ENCODE measurements around the gene FXYD5.

Gene FXYD5

DNA sequence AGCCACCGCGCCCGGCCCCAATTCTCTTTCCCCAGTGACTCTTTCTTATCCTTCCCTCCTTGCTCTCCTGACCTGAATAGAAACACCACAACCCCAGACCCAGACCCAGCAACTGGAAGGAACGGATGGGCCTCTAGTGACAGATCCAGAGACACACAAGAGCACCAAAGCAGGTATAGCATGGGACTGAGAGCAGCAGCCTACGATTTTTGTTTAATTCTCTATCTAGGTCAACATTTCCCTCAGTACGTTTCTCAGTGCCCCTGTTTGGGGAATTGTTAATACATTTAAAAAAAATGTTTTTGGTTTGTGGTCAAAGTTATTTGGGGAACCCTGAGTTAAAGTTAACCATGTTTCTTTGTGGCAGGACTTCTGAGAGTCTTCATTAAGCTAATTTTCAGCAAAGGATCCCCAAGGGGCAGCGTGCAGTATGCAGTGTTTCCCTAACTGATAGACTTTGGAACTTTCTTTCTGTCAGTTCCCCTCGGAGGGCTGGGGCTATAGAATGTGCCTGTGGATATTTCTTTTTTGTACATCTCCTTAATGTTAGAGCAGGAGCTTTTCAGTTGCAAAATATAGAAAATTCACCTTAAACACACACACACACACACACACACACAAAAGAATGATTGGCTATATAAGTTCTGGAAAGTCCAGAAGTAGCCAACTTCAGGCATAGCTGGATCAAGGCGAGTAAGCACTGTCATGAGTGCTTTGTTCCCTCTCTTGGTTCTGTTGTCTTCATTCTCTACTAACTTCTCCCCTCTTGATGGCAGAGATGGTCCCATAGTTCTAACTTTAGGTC lies 6.3 kb downstream of the FXYD5 start:
- H3K4me3 ChIP-seq (replicated peaks; ENCODE audit: insufficient read depth, low read length): no peak overlapping the region
- H3K27me3 ChIP-seq (ENCODE audit: insufficient read depth, poor library complexity, severe bottlenecking): no peaks in the 10 kb centered on the region
- H3K27ac ChIP-seq (replicated peaks): no peak overlapping the region
- no peak for DNase-seq (ENCODE audit: low read depth in 1 of 2, low spot score in 1 of 2)
- TF ChIP-seq SPI1 (IDR thresholded peaks at IDR 0.05; ENCODE audit: borderline replicate concordance, low read depth): no peak
- TF ChIP-seq GABPA (IDR thresholded peaks at IDR 0.05; ENCODE audit: low read depth): no peak
- TF ChIP-seq, protein P1, sequence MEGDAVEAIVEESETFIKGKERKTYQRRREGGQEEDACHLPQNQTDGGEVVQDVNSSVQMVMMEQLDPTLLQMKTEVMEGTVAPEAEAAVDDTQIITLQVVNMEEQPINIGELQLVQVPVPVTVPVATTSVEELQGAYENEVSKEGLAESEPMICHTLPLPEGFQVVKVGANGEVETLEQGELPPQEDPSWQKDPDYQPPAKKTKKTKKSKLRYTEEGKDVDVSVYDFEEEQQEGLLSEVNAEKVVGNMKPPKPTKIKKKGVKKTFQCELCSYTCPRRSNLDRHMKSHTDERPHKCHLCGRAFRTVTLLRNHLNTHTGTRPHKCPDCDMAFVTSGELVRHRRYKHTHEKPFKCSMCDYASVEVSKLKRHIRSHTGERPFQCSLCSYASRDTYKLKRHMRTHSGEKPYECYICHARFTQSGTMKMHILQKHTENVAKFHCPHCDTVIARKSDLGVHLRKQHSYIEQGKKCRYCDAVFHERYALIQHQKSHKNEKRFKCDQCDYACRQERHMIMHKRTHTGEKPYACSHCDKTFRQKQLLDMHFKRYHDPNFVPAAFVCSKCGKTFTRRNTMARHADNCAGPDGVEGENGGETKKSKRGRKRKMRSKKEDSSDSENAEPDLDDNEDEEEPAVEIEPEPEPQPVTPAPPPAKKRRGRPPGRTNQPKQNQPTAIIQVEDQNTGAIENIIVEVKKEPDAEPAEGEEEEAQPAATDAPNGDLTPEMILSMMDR (IDR thresholded peaks at IDR 0.05; ENCODE audit: insufficient read depth, low read length): no peak

DNA sequence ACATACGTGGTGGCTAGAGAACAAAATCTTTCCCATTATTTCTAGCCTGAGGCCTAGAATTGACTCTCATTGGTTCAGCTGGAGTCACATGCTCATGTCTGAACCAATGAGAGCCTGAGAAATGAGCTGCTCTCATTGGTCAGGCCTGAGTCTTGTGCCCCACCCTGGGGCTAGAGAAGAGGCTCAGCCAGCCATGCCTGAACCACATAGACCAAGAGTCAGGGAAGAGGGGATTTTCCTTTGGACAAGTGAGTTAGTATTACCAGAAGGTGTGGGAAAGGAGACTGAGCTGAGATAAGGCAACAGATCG lies 6.9 kb downstream of the FXYD5 start:
- TF ChIP-seq, protein P2, sequence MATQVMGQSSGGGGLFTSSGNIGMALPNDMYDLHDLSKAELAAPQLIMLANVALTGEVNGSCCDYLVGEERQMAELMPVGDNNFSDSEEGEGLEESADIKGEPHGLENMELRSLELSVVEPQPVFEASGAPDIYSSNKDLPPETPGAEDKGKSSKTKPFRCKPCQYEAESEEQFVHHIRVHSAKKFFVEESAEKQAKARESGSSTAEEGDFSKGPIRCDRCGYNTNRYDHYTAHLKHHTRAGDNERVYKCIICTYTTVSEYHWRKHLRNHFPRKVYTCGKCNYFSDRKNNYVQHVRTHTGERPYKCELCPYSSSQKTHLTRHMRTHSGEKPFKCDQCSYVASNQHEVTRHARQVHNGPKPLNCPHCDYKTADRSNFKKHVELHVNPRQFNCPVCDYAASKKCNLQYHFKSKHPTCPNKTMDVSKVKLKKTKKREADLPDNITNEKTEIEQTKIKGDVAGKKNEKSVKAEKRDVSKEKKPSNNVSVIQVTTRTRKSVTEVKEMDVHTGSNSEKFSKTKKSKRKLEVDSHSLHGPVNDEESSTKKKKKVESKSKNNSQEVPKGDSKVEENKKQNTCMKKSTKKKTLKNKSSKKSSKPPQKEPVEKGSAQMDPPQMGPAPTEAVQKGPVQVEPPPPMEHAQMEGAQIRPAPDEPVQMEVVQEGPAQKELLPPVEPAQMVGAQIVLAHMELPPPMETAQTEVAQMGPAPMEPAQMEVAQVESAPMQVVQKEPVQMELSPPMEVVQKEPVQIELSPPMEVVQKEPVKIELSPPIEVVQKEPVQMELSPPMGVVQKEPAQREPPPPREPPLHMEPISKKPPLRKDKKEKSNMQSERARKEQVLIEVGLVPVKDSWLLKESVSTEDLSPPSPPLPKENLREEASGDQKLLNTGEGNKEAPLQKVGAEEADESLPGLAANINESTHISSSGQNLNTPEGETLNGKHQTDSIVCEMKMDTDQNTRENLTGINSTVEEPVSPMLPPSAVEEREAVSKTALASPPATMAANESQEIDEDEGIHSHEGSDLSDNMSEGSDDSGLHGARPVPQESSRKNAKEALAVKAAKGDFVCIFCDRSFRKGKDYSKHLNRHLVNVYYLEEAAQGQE (IDR thresholded peaks at IDR 0.05; ENCODE audit: insufficient replicate concordance, low read depth): no peak
- no peak for TF ChIP-seq GABPA (IDR thresholded peaks at IDR 0.05; ENCODE audit: low read depth)
- TF ChIP-seq POLR2AphosphoS5 (IDR thresholded peaks at IDR 0.05; ENCODE audit: low read depth): no peak
- TF ChIP-seq SPI1 (IDR thresholded peaks at IDR 0.05; ENCODE audit: borderline replicate concordance, low read depth): no peak
- TF ChIP-seq, protein P1 (IDR thresholded peaks at IDR 0.05; ENCODE audit: insufficient read depth, low read length): no peak
- no peak for DNase-seq (ENCODE audit: low read depth in 1 of 2, low spot score in 1 of 2)
- H3K27me3 ChIP-seq (ENCODE audit: insufficient read depth, poor library complexity, severe bottlenecking): no peaks in the 10 kb centered on the region
- H3K4me3 ChIP-seq (replicated peaks; ENCODE audit: insufficient read depth, low read length): no peak overlapping the region
- H3K27ac ChIP-seq (replicated peaks): no peak overlapping the region

DNA sequence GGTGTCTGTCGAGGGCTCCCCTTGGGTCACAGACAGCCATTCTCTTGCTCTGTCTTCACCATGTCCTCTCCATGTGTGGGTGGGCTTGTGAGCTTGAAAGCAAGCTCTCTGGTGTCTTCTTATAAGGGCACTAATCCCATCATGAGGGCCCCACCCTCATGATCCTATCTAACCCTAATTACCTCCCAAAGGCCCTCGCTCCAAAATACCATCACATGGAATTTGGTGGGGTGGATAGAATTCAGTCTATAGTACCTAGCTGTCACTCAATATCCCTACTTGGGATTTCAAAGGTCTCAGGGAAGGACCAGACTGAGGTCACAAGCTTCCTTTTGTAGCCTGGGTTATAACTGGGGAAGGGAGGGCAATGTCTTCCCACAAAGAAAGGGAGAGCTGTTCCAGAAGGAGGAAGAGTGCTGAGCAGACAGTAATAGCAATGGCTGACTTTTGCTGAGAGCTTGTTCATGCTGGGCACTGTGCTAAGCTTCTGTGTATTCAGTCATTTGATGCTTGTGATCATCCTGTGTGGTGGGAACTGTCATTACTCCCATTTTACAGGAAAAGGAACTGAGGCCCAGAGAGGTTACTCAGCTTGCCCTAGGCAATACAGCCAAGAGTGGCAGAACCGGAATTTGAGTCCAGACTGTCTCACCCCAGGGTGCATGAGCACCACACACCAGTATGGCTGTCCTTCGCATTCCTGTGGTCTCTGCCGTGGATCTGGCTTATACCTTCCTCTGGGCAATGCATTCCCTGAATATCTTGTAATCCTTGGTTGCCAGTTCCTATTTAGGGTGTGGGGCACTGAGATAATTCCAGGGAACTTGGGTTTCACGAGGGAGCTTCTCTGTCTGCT lies 8.2 kb downstream of the FXYD5 start:
- TF ChIP-seq, protein P1 (IDR thresholded peaks at IDR 0.05; ENCODE audit: insufficient read depth, low read length): no peak
- TF ChIP-seq POLR2AphosphoS5 (IDR thresholded peaks at IDR 0.05; ENCODE audit: low read depth): no peak
- TF ChIP-seq, protein P2 (IDR thresholded peaks at IDR 0.05; ENCODE audit: insufficient replicate concordance, low read depth): no peak
- TF ChIP-seq SPI1 (IDR thresholded peaks at IDR 0.05; ENCODE audit: borderline replicate concordance, low read depth): no peak
- no peak for TF ChIP-seq GABPA (IDR thresholded peaks at IDR 0.05; ENCODE audit: low read depth)
- H3K27me3 ChIP-seq (ENCODE audit: insufficient read depth, poor library complexity, severe bottlenecking): no peaks in the 10 kb centered on the region
- H3K4me3 ChIP-seq (replicated peaks; ENCODE audit: insufficient read depth, low read length): no peak overlapping the region
- no peak overlapping the region for H3K27ac ChIP-seq (replicated peaks)
- DNase-seq (ENCODE audit: low read depth in 1 of 2, low spot score in 1 of 2): no peak
